HUES48 (cell line): ENCODE results near the gene LEO1.
"Not testable (repeated sequence)": the region's sequence is repeated elsewhere in the genome, so short reads cannot be mapped to it uniquely, and the experiment has no call there.

ENCODE experiments used
- H3K27ac ChIP-seq: one replicate; pipeline ENCODE4 v1.7.0; 2013; ENCODE audit warnings: low read depth, low read length, inconsistent platforms
- H3K27me3 ChIP-seq: 2 replicates; pipeline ENCODE4 v1.6.1; 2013; ENCODE audit warnings: mild to moderate bottlenecking, low read length; ENCODE audit not compliant: control insufficient read depth, insufficient read depth
- H3K36me3 ChIP-seq: 2 replicates; pipeline ENCODE4 v1.6.1; 2013; ENCODE audit warnings: low read length; ENCODE audit not compliant: control insufficient read depth, insufficient read depth
- H3K4me1 ChIP-seq: 2 replicates; pipeline ENCODE4 v1.6.1; 2013; ENCODE audit warnings: mild to moderate bottlenecking, low read length; ENCODE audit not compliant: control insufficient read depth, insufficient read depth
- H3K4me3 ChIP-seq: 2 replicates; pipeline ENCODE4 v1.5.1; 2013; ENCODE audit warnings: mild to moderate bottlenecking, low read depth, low read length
- H3K9ac ChIP-seq: 2 replicates; pipeline ENCODE4 v1.6.1; 2013; ENCODE audit warnings: mild to moderate bottlenecking, low read depth, low read length, moderate library complexity
- H3K9me3 ChIP-seq: 2 replicates; pipeline ENCODE4 v1.6.1; 2013; ENCODE audit warnings: low read length; ENCODE audit not compliant: control insufficient read depth, insufficient read depth

LEO1 gene

DNA sequence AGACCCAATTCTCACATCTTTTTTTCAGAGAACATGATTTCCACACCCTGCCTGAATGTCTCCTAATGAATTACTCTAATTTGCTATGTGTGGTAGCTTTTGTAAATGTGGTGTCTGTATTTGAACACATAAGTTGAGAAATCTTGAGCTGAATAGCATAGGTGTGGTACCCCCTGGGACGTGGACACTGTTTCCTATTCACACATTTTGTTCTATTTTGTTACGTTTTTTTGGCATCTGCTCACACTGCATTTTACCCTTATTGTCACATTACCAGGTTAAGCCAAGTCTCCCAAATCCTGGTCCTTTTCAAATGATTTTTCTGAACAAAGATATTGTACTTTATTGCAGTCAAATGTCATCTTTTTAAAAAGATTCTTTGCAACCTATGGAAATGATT is 40.6 kb upstream of the LEO1 start:
- H3K4me1 ChIP-seq = no peaks in the 10 kb centered on the region
- no peak overlapping the region for H3K4me3 ChIP-seq
- no peak overlapping the region for H3K9ac ChIP-seq
- H3K36me3 ChIP-seq = no peaks in the 10 kb centered on the region
- no peaks in the 10 kb centered on the region; the same call in 1 of the 2 replicates for H3K27me3 ChIP-seq
- H3K27ac ChIP-seq = no peak overlapping the region
- H3K9me3 ChIP-seq = no peaks in the 10 kb centered on the region

- Histone ChIP-seq H3K36me3 (no peaks in the 10 kb centered on the region), H3K9ac (no peak overlapping the region), H3K4me3 (no peak overlapping the region), H3K27me3 (no peaks in the 10 kb centered on the region; the same call in 1 of the 2 replicates), H3K4me1 (no peaks in the 10 kb centered on the region), H3K27ac (no peak overlapping the region), H3K9me3 (no peaks in the 10 kb centered on the region)
Measured at GRCh38 chr15:52011711-52012144, 40.1 kb upstream of the LEO1 start.

- H3K4me3 ChIP-seq = no peak overlapping the region
- no peak overlapping the region for H3K9ac ChIP-seq
- no peaks in the 10 kb centered on the region; the same call in 1 of the 2 replicates for H3K27me3 ChIP-seq
- H3K4me1 ChIP-seq = no peaks in the 10 kb centered on the region
- no peak overlapping the region for H3K27ac ChIP-seq
- no peaks in the 10 kb centered on the region for H3K9me3 ChIP-seq
- H3K36me3 ChIP-seq = no peaks in the 10 kb centered on the region
Measured at GRCh38 chr15:52010633-52011595, 39.3 kb upstream of the LEO1 start.

- H3K27me3 ChIP-seq = no peaks in the 10 kb centered on the region; the same call in 1 of the 2 replicates
- no peak overlapping the region for H3K4me3 ChIP-seq
- no peaks in the 10 kb centered on the region for H3K9me3 ChIP-seq
- H3K27ac ChIP-seq = no peak overlapping the region
- H3K4me1 ChIP-seq = no peaks in the 10 kb centered on the region
- no peak overlapping the region for H3K9ac ChIP-seq
- H3K36me3 ChIP-seq = no peaks in the 10 kb centered on the region
Measured at GRCh38 chr15:52008698-52009434, 37.3 kb upstream of the LEO1 start.

GRCh38 chr15:52008359-52008697 is 36.8 kb upstream of the LEO1 start:
- H3K27me3 ChIP-seq = no peaks in the 10 kb centered on the region; the same call in 1 of the 2 replicates
- no peak overlapping the region for H3K4me3 ChIP-seq
- H3K27ac ChIP-seq = no peak overlapping the region
- H3K36me3 ChIP-seq = no peaks in the 10 kb centered on the region
- no peaks in the 10 kb centered on the region for H3K9me3 ChIP-seq
- H3K9ac ChIP-seq = no peak overlapping the region
- H3K4me1 ChIP-seq = no peaks in the 10 kb centered on the region

GRCh38 chr15:52006702-52007340 is 35.2 kb upstream of the LEO1 start:
- H3K27ac ChIP-seq = no peak overlapping the region
- H3K9ac ChIP-seq = no peak overlapping the region
- H3K4me1 ChIP-seq = no peaks in the 10 kb centered on the region

GRCh38 chr15:52005748-52006701 is 34.4 kb upstream of the LEO1 start:
- H3K9me3 ChIP-seq = no peaks in the 10 kb centered on the region
- H3K4me1 ChIP-seq = no peaks in the 10 kb centered on the region
- no peak overlapping the region for H3K4me3 ChIP-seq
- H3K27me3 ChIP-seq = no peaks in the 10 kb centered on the region
- no peak overlapping the region for H3K9ac ChIP-seq
- H3K36me3 ChIP-seq = no peaks in the 10 kb centered on the region
- no peak overlapping the region for H3K27ac ChIP-seq

More at GRCh38 chr15:52006702-52007340, 35.2 kb upstream of the LEO1 start:
- Histone ChIP-seq H3K27me3 (no peaks in the 10 kb centered on the region; the same call in 1 of the 2 replicates), H3K36me3 (no peaks in the 10 kb centered on the region), H3K9me3 (no peaks in the 10 kb centered on the region), H3K4me3 (no peak overlapping the region)

- no peaks in the 10 kb centered on the region for H3K9me3 ChIP-seq
- H3K4me1 ChIP-seq = no peaks in the 10 kb centered on the region
- no peak overlapping the region for H3K4me3 ChIP-seq
- H3K27ac ChIP-seq = no peak overlapping the region
- H3K9ac ChIP-seq = no peak overlapping the region
- no peaks in the 10 kb centered on the region for H3K36me3 ChIP-seq
- H3K27me3 ChIP-seq = no peaks in the 10 kb centered on the region
Measured at GRCh38 chr15:52004806-52005205, 33.2 kb upstream of the LEO1 start.

- Histone ChIP-seq H3K27ac (no peak overlapping the region), H3K9me3 (no peaks in the 10 kb centered on the region), H3K4me1 (no peaks in the 10 kb centered on the region), H3K27me3 (no peaks in the 10 kb centered on the region), H3K36me3 (no peaks in the 10 kb centered on the region), H3K4me3 (no peak overlapping the region), H3K9ac (no peak overlapping the region)
Measured at GRCh38 chr15:52003710-52004109, 32.1 kb upstream of the LEO1 start.

DNA sequence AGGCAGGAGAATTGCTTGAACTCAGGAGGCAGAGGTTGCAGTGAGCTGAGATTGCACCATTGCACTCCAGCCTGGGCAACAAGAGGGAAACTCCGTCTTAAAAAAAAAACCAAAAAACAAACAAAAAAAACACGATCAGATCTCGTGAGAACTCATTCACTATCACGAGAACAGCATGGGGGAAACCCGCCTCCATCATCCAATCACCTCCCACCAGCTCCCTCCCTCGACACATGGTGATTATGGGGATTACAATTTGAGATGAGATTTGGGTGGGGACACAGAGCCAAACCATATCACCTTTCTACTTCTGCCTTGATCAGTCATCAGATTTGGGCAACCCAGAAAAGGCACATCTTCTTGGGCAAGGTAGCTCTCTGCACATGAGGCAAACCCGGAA is 31.5 kb upstream of the LEO1 start:
- not testable (repeated sequence) for H3K27me3 ChIP-seq, H3K9ac ChIP-seq

More for the DNA sequence above, 31.5 kb upstream of the LEO1 start:
- not testable (repeated sequence) for H3K27ac ChIP-seq, H3K36me3 ChIP-seq, H3K4me1 ChIP-seq, H3K4me3 ChIP-seq, H3K9me3 ChIP-seq
